C4-2B (cell line): ENCODE measurements around the gene YWHAG.

ENCODE experiments used
- CTCF ChIP-seq: fragments of 450-650 bp; conservative IDR thresholded peaks from 2 replicates; pipeline ENCODE4 v1.5.1; 2017; ENCODE audit warnings: mild to moderate bottlenecking
- ZFX ChIP-seq: fragments of 450-650 bp; IDR thresholded peaks from 2 replicates; pipeline ENCODE4 v1.6.1; 2017

GRCh38 chr7:76330261-76330660, 28.5 kb downstream of the YWHAG start:
- TF ChIP-seq CTCF (no peak), ZFX (no peak)
